G401 (cell line): ENCODE data around the gene PCDHAC2. TPM values are rescaled to one million over a fixed set of nuclear protein-coding genes. Genes with fewer than 3 reads are reported as not detected.

Source experiments
- total RNA-seq: library from RNA; depleted of rRNA; stranded (reverse); fragments of >200 nt; shearing (Covaris generic); gene quantifications from 2 replicates; pipeline ENCODE4 v1.2.3, GENCODE V29; 2014; rRNA removed

PCDHAC2 gene
- total RNA-seq, 1 experiment from 2014 or later = 7.8 TPM

Other genes with a start within 250 kb of the PCDHAC2 start
- 0.03 TPM in 1 of 2 replicates, not detected in the other for gene PCDHA1, start 180.3 kb upstream of the PCDHAC2 start, total RNA-seq
- not detected in 2 replicates for gene PCDHA2, start 171.6 kb upstream of the PCDHAC2 start, total RNA-seq
- not detected in 2 replicates for gene PCDHA3, start 165.4 kb upstream of the PCDHAC2 start, total RNA-seq
- gene PCDHA4, start 159.4 kb upstream of the PCDHAC2 start, total RNA-seq = 4.2 and 5.4 TPM in 2 replicates
- under 0.01 and 0.31 TPM in 2 replicates for gene PCDHA5, start 144.9 kb upstream of the PCDHAC2 start, total RNA-seq
- not detected in 2 replicates for gene PCDHA6, start 138.5 kb upstream of the PCDHAC2 start, total RNA-seq
- 0.43 TPM in 1 of 2 replicates, not detected in the other for gene PCDHA7, start 132.2 kb upstream of the PCDHAC2 start, total RNA-seq
- 0.03 TPM in 1 of 2 replicates, not detected in the other for gene PCDHA8, start 125.3 kb upstream of the PCDHAC2 start, total RNA-seq
- gene PCDHA9, start 118.1 kb upstream of the PCDHAC2 start, total RNA-seq = not detected in 2 replicates
- gene PCDHA10, start 110.6 kb upstream of the PCDHAC2 start, total RNA-seq = under 0.01 and 0.06 TPM in 2 replicates
- gene PCDHA11, start 97.5 kb upstream of the PCDHAC2 start, total RNA-seq = 6.6 and 7.1 TPM in 2 replicates
- gene PCDHA12, start 91.2 kb upstream of the PCDHAC2 start, total RNA-seq = 3.0 and 8.2 TPM in 2 replicates
- gene PCDHA13, start 84.4 kb upstream of the PCDHAC2 start, total RNA-seq = 0.54 and 0.86 TPM in 2 replicates
- gene PCDHAC1, start 40.2 kb upstream of the PCDHAC2 start, total RNA-seq = 6.5 and 9.5 TPM in 2 replicates
- gene PCDHB1, start 84.9 kb downstream of the PCDHAC2 start, total RNA-seq = not detected in 2 replicates
- gene PCDHB2, start 128.1 kb downstream of the PCDHAC2 start, total RNA-seq = 11.6 and 17.6 TPM in 2 replicates
- gene PCDHB3, start 134.0 kb downstream of the PCDHAC2 start, total RNA-seq = 0.92 and 2.4 TPM in 2 replicates
- gene PCDHB4, start 155.3 kb downstream of the PCDHAC2 start, total RNA-seq = 0.06 TPM in 1 of 2 replicates, not detected in the other
- gene PCDHB5, start 168.7 kb downstream of the PCDHAC2 start, total RNA-seq = not detected in 2 replicates
- not detected in 2 replicates for gene PCDHB6, start 183.6 kb downstream of the PCDHAC2 start, total RNA-seq
- gene PCDHB7, start 206.2 kb downstream of the PCDHAC2 start, total RNA-seq = not detected in 2 replicates
- gene PCDHB8, start 211.3 kb downstream of the PCDHAC2 start, total RNA-seq = 0.10 TPM in 1 of 2 replicates, not detected in the other
- 0.25 and 1.3 TPM in 2 replicates for gene PCDHB16, start 215.9 kb downstream of the PCDHAC2 start, total RNA-seq
- gene PCDHB9, start 220.7 kb downstream of the PCDHAC2 start, total RNA-seq = 0.18 and 7.3 TPM in 2 replicates
- gene PCDHB10, start 225.9 kb downstream of the PCDHAC2 start, total RNA-seq = 0.44 TPM in 1 of 2 replicates, not detected in the other
- gene PCDHB11, start 233.2 kb downstream of the PCDHAC2 start, total RNA-seq = 0.10 and 1.4 TPM in 2 replicates
- not detected in 2 replicates for gene PCDHB12, start 242.2 kb downstream of the PCDHAC2 start, total RNA-seq
- not detected in 2 replicates for gene PCDHB13, start 247.4 kb downstream of the PCDHAC2 start, total RNA-seq